OCI-LY1 (cell line): ENCODE data around the gene FGGY.

Source experiments
- EZH2 ChIP-seq: fragments of 200-600 bp; sonication (generic), shearing (Covaris generic); IDR thresholded peaks from 2 replicates; pipeline ENCODE4 v1.8.0; 2017; ENCODE audit warnings: borderline replicate concordance, mixed run types, mild to moderate bottlenecking, antibody characterized with exemption, low read length, moderate library complexity, mixed read lengths
- TF ChIP-seq, protein P1 (sequence below): fragments of 200-600 bp; sonication (generic), shearing (Covaris generic); IDR thresholded peaks from 2 replicates; pipeline ENCODE4 v1.5.1; 2017; ENCODE audit warnings: mild to moderate bottlenecking, antibody characterized with exemption, low read length, moderate library complexity, mixed read lengths

DNA sequence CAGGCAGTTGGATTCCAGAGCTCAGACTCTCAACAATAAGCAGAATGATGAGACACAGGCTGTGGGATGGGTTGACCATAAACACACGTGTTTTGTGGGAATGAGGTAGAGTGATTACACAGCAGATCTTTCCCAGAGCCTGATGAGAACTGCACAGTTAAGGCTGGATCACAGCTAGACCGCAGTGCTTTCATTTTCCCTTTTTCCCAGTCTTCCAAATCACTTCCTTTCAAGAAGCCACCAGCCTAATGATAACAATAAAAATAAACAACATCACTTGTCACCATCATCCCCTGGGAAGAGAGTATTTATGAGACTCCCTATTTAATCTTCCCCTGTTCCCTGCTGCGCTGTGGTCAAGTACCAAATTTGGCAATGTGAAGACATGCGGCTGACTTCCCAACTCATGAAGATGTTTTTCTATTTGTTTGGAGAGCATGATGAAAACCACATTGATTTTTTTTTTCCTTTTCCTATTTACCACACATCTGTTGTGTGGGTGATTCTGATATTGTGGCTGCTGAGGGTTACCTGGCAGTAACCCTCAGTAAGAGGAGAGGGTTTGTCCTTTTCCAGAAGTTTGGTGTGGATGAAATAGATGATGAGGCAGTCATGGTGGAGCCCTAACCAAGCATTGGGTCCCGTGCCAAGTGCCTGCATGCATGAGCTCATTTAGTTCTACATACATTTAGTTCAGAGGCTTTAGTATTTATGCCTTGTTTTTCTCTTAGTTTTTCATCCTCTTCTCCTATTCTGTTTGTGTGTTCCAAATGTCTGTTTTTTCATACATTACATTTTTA lies 268.9 kb downstream of the FGGY start:
- TF ChIP-seq, protein P1, sequence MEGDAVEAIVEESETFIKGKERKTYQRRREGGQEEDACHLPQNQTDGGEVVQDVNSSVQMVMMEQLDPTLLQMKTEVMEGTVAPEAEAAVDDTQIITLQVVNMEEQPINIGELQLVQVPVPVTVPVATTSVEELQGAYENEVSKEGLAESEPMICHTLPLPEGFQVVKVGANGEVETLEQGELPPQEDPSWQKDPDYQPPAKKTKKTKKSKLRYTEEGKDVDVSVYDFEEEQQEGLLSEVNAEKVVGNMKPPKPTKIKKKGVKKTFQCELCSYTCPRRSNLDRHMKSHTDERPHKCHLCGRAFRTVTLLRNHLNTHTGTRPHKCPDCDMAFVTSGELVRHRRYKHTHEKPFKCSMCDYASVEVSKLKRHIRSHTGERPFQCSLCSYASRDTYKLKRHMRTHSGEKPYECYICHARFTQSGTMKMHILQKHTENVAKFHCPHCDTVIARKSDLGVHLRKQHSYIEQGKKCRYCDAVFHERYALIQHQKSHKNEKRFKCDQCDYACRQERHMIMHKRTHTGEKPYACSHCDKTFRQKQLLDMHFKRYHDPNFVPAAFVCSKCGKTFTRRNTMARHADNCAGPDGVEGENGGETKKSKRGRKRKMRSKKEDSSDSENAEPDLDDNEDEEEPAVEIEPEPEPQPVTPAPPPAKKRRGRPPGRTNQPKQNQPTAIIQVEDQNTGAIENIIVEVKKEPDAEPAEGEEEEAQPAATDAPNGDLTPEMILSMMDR, result no peak
- TF ChIP-seq EZH2, result no peak
